Stimulated activated naive CD4-positive, alpha-beta T cell treated with Interleukin-2 at 50 U/mL for 16 hours (primary cell): ENCODE results near the gene CDK15.

Experiments
- DNase-seq: peaks from one replicate; lab custom pipeline; 2025; lab: John Stamatoyannopoulos, UW

CDK15 gene

DNA sequence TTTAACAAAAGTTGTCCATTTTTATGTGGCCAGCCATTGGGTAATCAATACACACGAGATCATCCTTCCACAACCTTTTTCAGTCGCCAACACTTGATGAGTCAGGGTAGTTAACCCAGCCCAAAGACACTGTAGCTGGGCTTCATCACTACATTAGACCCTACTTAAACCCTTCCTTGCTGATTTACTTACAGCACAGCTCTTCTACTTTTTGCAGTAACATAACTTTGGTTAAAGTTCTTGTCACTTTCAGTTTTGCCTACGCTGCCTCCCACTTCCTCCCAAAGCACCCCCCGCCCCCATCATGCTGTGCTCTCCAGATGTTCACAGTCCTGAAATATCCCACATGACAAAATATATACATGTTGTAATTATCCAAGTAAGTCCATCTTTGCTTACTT lies 103.6 kb downstream of the CDK15 start:
- DNase-seq, result no peak

DNA sequence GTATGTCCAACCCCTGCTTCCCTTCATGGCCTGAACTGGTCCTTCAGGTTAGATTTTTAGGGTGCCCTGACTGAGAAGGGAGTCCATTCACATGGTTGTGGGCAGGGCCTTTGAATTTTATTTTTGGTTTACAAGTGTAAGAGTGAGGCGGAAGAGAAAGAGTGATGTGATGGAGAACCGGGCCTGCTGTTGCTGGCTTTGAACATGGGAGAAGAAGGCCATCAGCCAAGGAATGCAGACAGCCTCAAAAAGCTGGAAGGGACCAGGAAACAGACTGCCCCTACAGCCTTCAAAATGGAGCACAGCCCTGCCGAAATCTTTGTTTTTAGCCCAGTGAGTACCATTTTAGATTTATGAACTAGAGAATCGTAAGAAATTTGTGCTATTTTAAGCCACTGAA lies 105.0 kb downstream of the CDK15 start:
- DNase-seq, result no peak

DNA sequence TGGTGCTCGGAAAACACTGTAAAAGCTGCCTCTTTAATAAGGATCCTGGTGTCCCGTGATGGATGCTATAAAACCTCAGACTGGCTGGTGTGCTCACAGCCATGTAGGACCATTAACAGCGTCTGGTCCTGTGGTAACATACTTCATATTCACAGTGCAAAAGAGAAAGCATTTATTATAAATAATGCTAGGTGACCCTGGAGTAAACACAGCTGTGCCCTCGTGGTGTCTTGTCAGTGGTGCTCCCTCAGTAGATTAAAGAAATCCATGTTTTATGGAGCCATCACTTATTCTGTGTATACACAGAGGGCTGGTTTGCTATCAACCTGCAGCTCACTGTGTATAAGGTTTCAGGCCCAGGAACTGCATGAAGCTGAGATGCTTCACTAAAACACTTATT lies 106.9 kb downstream of the CDK15 start:
- DNase-seq, result no peak

DNA sequence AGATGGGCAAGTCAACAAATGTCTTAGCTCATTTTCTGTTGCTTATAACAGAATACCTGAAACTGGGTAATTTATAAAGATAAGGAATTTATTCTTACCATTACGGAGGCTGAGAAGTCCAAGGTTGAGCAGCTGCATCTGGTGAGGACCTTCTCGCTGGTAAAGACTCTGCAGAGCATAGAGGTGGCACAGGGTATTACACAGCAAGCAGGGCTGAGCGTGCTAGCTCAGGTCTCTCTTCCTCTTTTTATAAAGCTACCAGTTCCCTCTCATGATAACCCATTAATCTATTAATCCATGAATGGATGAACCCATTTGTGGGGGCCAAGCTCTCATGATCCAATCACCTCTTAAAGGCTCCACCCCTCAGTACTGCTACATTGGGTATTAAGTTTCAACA lies 109.1 kb downstream of the CDK15 start:
- no peak for DNase-seq

DNA sequence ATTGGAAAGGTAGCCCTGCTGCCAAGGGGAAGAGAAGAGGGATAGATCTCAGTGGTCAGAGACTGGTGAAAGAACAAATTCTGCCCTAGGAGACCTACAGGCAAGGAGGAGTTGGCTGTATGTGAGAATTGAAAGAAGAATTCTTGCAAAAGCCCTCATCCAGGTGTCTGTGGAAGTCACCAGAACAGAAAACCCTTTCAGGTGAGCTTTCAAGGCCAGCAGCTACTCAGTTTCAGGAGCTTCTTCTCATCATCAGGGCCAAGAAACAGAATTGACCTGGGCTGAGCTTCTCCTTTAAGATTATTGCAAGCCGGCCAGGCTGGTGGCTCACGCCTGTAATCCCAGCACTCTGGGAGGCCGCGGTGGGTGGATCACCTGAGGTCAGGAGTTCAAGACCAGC lies 110.2 kb downstream of the CDK15 start:
- no peak for DNase-seq

DNA sequence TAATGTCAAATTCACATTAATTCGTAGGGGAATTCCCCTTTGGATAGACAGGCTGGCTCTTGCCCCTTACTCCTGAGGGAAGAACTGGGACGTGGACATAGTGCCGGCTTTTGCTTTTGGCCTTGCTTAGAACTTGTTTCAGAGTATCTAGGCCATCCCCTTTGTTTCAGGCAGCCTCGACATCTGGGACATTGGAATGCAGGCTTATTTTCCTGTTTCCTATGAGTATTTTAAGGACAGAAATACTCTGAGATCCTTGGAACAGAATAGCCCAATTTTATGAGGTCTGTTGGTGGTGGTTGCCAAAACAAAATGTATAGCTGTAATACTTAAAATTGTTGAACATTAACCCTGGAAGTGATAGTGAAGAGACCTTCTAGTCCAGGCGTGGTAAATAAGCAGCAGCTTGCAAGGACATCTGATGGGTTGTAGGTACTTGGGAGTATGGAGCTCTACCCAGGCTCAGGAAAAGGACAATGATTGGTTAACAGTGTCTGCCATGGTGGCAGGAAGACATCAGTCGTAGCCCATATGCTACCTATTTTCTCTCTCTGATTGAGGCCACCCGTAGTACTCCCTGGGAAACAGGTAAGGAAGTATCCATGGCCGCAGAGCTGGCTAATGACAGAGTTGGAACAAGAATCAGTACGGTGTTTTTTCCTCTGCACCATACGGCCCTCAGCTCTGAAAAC lies 112.4 kb downstream of the CDK15 start:
- DNase-seq, result no peak

DNA sequence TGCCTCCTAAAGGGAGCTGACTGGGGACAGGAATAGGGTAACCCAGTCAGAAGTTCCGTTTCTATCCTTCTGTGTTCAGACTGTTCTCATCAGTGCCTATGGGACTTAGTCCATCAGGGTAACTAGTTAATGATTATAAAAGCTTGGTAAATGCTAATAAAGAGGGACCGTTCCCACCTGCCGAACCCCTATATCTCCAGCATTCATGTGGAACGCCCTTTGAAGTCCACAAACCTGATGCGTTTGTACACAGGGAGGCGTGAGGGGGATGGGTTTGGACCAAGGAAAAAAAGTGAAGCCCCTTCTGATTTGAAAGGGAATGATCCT lies 112.9 kb downstream of the CDK15 start:
- no peak for DNase-seq

DNA sequence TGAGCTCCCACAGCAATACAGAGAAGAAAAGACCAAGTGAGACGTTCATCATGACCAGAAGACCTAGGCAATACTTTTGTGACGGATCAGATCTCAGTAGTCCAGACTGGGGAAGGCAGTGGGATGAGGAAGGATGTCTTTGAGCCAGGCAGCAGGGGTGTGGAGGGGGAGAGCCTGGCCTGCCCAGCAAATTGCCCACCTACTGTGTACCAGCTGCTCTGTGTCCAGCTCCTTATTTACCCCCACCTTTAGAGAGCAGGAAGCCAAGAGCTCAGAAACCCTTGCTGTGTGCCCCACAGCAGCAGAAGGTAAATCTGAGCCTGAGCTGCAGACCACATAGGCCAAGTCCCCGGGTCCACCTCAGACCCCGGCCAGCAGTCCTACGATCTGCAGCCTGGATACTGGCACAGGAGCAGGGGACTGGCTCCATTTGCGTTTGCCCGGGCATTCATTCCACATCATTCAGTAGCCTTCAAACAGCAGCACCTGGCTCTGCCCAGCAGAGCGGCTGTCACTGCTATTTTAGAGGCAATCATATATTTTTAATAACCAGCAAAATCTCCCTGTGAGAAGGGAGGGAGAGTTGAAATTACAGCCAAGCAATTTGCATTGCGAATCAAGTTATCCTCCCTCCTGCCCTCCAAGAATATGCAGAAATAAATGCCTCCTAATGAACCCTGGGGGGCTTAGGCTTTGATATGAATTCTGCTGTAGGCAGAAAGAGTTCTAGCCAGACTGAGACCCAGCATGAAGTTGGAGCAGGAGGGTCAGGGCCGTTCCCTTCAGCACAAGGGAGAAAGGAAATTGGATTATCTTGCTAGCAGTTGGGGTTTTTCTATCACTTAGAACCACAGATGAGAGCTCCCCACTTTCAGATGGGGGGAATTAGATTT lies 117.3 kb downstream of the CDK15 start:
- no peak for DNase-seq

DNA sequence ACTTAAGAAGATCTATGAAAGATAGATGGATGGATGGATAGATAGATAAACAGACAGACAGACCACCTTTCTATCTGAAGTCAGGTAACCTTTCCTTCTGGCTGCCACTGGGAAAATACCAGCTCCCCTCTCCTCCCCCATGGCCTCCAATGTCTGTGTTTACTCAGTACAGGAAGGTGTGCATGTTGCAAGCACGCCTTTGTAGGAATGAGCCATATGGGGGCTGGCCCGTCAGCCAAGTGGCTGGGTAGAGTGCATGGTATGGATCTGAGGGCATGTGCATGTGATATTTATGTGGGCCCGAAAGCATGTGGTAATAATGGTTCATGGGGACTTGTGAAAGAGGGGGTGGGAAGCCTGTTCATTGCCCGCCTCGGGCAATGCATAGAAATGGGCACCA lies 118.1 kb downstream of the CDK15 start:
- DNase-seq, result no peak

DNA sequence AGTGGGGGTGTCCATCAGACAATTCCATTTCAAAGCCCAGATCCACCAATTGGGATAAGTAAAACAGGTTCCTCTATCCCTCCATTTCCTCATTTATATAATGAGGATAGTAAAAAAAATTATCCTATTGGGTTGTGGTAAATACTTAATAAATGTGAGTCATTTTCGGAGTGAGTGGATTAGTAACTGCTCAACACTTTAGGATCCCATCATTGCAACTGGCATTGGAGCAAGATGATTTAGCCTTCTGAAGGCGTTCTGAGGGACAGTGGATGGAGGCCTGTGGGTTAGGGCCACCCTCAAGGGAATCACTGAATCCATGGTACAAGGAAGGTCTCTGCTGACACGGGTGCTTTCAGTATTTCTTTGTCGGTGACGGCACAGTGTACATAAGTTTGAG lies 118.7 kb downstream of the CDK15 start:
- no peak for DNase-seq

DNA sequence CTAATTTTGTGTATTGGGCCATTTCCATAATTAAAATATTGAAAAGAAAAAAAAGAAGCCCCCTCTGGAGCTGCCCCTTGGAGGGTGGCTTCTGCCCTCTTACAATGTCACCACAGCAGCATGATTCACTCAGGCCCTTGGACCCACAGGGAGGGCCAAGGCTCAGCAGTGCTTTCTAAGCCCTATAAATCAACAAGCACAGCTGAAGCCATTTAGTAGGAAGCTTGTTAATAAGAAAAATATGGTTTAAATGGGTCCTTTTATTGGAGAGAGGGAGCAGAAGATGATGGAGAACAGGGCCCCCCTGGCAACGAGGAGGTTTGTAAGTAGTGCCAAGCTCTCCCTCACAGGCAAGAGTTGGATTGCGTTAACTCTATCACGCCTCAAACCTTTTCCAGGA lies 119.7 kb downstream of the CDK15 start:
- DNase-seq, result no peak

DNA sequence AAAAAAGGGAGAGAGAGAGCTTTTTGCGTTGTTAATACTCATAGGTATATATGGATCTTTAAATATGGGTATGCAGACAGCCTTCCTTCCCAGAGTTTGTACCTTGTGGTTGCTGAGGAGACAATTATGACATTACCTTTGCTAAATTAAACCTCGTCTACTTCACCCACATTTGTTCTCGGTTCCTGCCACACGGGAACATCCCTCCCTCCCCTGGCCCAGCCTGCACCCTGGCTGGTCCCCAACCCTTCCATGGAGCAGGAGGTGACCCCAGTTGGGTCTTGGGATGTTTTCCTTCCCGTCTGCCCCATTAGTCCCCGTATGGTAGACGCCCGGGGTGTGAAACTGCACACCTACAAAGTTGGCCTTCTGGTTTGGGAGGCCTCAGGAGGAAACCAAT lies 122.0 kb downstream of the CDK15 start:
- DNase-seq, result no peak

DNA sequence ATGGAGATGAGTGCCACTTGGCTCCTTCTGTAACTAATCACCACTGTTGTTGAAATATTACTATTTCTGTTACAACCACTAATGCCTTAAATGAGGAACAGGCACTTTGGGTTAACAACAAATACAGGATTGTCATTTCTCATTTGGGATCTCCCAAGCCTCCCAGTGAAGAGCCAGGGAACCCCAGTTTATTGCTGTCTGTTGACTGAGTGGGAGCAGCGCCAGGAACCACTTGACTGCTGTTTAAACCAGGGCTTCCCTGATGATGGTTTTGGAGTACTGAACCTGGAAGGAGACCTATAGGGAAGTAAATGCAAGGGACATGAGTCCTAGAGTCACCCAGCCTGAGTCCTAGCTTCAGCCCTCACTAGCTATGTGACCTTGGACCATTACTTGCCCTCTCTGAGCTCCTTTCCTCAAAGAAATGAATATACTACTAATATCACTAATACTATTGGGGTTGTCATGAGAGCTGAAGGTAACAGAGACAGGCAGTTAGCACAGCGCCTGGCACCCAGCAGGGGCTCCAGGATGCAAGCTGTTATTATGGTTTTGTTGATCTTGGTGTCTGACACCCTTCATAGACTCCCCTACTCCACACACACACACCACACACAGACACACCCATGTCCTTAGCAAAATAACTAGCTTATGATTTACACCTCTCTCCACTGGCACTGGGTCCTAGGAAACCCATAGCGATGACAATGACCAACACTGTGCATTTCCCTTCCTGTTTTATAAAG lies 123.1 kb downstream of the CDK15 start:
- DNase-seq, result no peak

DNA sequence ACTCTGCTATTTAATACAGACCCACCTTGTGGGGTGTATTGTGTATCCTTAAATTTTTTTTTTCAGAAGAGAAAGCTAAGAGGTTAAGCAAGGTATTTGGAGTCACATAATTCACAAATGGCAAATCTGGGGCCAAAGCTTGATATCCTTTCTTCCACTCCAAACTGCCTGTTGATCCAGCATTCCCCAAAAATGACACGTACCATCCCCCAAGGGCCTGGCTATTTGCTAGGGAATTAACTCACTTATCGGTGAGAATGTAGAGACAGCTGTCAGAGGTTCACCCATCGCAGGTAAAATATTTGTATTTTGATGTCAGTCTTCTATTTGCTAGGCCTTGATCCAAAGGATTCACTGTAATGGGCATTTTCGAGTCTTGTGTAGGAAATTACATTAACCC lies 123.7 kb downstream of the CDK15 start:
- DNase-seq, result no peak

DNA sequence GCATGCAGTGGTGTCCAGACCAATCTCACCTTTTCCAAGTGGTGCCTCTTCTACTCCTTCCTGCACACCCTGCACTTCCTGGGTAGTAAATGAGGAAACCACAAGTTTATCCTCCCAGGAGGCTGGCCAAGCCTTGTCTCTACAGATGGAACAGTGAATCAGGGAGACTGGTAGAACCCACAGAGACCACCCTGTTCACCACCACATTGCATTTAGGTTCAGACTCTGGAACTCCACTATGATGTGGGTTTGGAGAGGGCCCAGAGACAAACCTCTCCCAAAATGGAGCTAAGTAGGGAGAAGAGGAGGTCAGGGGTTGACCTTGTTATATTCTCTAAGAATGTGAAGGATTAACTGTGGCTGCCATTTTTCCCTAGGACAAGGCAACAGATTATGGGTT lies 124.5 kb downstream of the CDK15 start:
- no peak for DNase-seq

DNA sequence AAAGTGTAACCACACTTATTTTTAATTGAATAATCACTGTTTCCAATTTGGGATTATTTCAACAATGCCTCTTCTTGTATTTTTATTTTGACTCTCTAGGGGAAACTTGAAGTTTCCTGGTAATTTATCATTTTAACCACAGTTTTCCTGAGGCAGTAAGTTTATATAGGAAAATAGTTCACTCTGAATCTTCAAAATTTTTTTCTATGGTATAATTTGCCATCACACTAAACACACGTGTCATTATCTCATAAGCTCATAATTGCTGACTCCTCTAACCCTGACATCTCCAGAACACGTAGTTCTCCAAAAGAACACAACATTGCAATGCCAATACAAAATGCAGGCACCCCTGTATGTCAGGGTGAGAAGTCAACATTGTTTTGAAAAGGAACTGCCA lies 125.1 kb downstream of the CDK15 start:
- DNase-seq, result no peak

DNA sequence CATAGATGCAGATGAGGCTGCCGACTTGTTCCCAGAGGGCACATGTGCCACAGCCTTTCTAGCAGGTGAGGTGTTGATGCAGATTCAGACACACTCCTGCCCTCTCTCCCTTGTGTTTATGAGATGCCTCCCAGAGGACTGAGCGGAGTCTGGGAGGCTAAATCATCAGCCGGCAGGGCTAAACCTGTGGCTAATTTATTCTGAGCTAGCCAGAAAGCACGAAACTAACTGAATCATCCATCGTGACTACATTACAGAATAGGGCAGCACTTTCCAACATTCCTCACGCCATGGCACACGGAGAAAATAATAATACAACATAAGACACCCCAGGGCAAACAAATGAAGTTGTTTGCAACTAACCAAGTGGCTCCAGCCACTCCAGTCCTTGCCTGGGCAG lies 125.6 kb downstream of the CDK15 start:
- no peak for DNase-seq

DNA sequence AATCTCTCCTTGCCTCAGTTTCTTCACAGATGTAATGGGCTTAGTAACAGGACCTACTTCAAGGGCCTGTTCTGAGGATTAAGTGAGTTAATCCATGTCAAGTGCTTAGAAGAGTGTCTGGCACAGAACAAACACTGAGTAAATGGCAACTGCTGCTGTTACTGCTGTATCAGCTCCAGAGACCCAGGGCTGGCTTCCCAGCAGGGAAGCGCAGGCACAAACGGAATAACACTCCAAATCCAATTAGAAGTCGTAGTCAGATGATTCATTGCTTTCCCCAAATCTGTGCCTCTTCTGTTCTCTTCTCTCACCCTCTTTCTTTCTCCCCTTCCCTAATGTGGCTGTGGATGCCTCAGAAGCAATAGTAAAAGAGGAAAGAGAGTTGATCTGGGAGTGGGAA lies 126.2 kb downstream of the CDK15 start:
- DNase-seq, result no peak

DNA sequence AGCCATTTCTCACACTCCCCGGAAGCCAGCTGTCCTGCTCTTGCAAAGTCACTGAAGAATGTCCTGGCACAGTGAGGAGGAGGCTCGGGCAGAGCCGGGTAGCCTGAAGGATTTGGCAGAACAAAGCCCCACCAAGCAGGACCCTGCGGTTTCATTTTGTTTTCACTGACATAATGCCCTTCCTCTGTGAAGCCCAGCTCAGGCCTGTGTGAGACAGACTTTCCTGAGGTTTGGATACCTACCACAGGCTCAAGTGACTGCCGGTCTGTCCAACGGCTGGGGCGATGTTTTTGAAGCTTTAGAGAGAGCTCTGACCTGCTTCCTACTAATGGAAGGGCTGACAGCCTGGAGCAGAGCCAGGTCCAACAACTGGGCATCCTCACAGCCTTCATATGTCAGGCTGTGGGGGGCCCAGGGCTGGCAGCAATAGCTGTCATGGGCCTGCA lies 127.5 kb downstream of the CDK15 start:
- no peak for DNase-seq

DNA sequence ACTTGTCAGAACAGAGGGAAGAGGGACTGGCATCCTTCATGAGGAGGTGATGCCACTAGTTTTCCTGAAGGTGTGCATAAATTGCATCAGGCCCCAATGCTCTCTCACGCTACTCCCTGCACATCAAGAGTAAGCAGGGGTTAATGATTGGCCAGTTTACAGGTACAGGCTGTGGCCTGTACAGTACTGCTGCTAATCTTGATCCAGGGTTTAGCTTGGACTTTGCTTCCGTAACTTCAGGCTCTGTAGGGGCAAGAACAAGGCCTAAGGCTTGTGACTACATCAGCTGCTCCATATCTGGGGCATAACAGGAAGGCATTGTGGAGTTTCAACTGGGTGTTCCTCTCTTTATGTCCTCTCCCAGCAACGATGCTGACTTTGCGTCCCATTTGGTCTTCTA lies 130.5 kb downstream of the CDK15 start:
- DNase-seq, result no peak

DNA sequence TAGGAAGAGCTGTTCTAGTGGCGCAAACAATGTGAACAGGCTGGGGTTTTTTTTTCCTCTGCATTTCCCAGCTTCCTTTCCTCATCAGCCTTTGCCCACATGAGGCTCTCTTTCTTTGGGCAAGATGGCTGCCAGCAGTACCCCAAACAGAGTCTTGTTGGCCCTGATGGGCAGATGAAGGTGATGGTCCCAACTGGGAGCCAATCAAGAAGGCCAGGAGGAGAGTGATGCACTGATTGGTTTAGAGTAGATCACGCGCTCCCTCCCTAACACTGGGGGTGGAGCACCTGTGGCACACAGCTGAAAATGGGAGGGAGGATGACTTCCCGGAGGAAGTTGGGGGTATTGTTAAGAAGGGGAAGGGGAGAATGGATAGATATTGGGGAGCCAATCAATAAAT lies 131.0 kb downstream of the CDK15 start:
- no peak for DNase-seq

DNA sequence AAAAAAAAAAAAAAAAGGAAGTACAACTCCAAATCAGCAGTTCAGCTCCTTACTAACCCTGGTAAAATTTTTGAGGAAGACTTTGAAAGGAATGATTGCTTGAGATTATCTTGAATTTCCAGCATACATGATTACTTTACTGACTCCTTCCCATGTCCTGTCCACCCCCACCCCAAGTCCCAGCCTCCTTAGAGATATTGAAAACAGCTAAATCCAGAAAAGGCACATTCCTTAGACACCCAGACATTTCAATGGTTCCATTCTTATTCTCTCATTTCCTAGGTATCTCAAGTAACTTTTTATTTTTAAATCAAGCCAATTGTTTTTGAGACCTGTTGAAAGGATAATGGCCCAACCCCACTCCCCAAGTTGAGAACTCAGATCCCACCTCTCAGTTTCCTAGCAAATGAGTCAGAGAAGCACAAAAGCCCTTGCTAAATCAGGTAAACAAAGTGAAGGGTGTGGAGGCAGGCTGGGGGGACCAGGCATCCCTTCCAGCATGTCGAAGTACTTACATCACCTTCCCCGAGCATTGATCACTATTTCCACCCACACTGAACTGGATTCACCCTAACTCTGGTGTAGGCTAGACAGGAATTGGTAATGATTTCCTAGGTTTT lies 131.9 kb downstream of the CDK15 start:
- no peak for DNase-seq

DNA sequence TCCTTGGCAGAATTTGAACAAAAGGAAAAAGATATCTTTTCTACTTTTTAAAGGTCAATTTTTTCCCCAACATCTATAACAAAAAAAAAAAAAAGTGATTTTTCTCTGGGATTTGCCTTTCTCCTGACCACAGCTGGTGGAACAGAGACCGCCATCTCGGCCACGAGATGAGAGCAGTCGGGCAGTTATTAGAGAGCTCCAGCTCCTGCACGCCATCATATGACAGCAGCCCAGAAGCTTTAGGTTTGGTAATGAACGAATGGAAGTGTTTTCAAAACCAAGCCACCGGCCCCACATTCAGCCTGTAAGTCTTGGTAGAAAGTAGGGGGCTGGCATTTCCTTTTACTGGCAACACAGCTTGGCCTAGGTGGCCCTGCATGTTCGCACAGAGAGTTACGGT lies 132.4 kb downstream of the CDK15 start:
- DNase-seq, result no peak
